Uterus (tissue), 4 donors: ENCODE results near the gene PANK3. TPM values are rescaled to one million over a fixed set of nuclear protein-coding genes. Genes with fewer than 3 reads are reported as not detected.
"Not testable (repeated sequence)": the region's sequence is repeated elsewhere in the genome, so short reads cannot be mapped to it uniquely, and the experiment has no call there.

Source experiments
- DNase-seq, 2 donors: peaks; one replicate each; pipeline ENCODE4 v3.0.0-alpha.2; 2019 to 2020
- H3K27ac ChIP-seq, 2 donors: fragments of 200-600 bp; sonication (generic); 1 replicate in 1 of 2; 2 replicates in 1 of 2; pipeline ENCODE4 v1.5.1; 2016 to 2018
- H3K27me3 ChIP-seq, 2 donors: fragments of 200-600 bp; sonication (generic); one replicate each; pipeline ENCODE4 v1.5.1; 2018 to 2019; ENCODE audit warnings: control low read depth in 1 of 2
- H3K36me3 ChIP-seq, 2 donors: fragments of 200-600 bp; sonication (generic); one replicate each; pipeline ENCODE4 v1.5.1; 2019; ENCODE audit warnings: control low read depth in 1 of 2
- H3K4me1 ChIP-seq, 2 donors: fragments of 200-600 bp; sonication (generic); one replicate each; pipeline ENCODE4 v1.5.1; 2018 to 2019; ENCODE audit warnings: control low read depth in 1 of 2
- H3K4me3 ChIP-seq, 2 donors: fragments of 200-600 bp; sonication (generic); 1 replicate in 1 of 2; 2 replicates in 1 of 2; pipeline ENCODE4 v1.5.1; 2018 to 2019; ENCODE audit warnings: mild to moderate bottlenecking in 1 of 2
- H3K9me3 ChIP-seq, 2 donors: fragments of 200-600 bp; sonication (generic); one replicate each; pipeline ENCODE4 v1.5.1; 2019; ENCODE audit warnings: control low read depth in 1 of 2
- CTCF ChIP-seq, 4 experiments: fragments of 200-600 bp in 2 of 4; fragments of 450-650 bp in 2 of 4; sonication (generic) in 2 of 4; IDR thresholded peaks; one replicate each; pipeline ENCODE4 v1.5.1; 2016 to 2019; ENCODE audit warnings: antibody characterized with exemption in 4 of 4, mild to moderate bottlenecking in 2 of 4, moderate library complexity in 1 of 4
- POLR2A ChIP-seq, 2 donors: fragments of 450-650 bp; IDR thresholded peaks; one replicate each; pipeline ENCODE4 v1.6.1; 2016; ENCODE audit warnings: antibody characterized with exemption in 2 of 2, mild to moderate bottlenecking in 1 of 2, moderate library complexity in 1 of 2
- intact Hi-C: fragments of 100-400 bp; cut with DNase I; formaldehyde crosslinking; loops from one replicate; pipeline ENCODE4 v1.15.1; 2023; ENCODE audit warnings: low total_unique reads
- total RNA-seq, 4 donors: library from RNA; depleted of rRNA in 3 of 4; stranded (reverse); fragments of >200 nt in 3 of 4; gene quantifications; one replicate each; pipeline versions ENCODE4 v1.1.0 to v1.2.4, GENCODE V29; 2014 to 2023
- donor health status: DM: yes; HTN: yes; CAD: no.

Gene PANK3
- total RNA-seq, 4 donors from 2014 or later: 15.6 to 92.6 (median 32.2) TPM

GRCh38 chr5:168598639-168599038, 19.5 kb upstream of the PANK3 start:
- Histone ChIP-seq H3K27ac (no peak overlapping the region), H3K36me3 (no peaks in the 10 kb centered on the region), H3K9me3 (no peaks in the 10 kb centered on the region), H3K4me3 (no peak overlapping the region), H3K27me3 (no peaks in the 10 kb centered on the region), H3K4me1 (no peaks in the 10 kb centered on the region)
- DNase-seq: no peak
- TF ChIP-seq CTCF (IDR thresholded peaks at IDR 0.05) (no peak), POLR2A (IDR thresholded peaks at IDR 0.05) (no peak)
- intact Hi-C loops: no loop called here

GRCh38 chr5:168596927-168597326, 17.8 kb upstream of the PANK3 start:
- Histone ChIP-seq H3K27ac (no peak overlapping the region), H3K27me3 (no peaks in the 10 kb centered on the region), H3K4me1 (no peaks in the 10 kb centered on the region), H3K4me3 (no peak overlapping the region), H3K9me3 (no peaks in the 10 kb centered on the region), H3K36me3 (no peaks in the 10 kb centered on the region)
- TF ChIP-seq CTCF (IDR thresholded peaks at IDR 0.05) (no peak), POLR2A (IDR thresholded peaks at IDR 0.05) (no peak)
- DNase-seq: no peak
- intact Hi-C loops: no loop called here

GRCh38 chr5:168596122-168596521, 17.0 kb upstream of the PANK3 start:
- H3K27me3 ChIP-seq, H3K36me3 ChIP-seq, H3K4me1 ChIP-seq, H3K27ac ChIP-seq, H3K9me3 ChIP-seq, H3K4me3 ChIP-seq, intact Hi-C loops, DNase-seq: not testable (repeated sequence)

GRCh38 chr5:168592014-168592368, 12.8 kb upstream of the PANK3 start:
- Histone ChIP-seq H3K9me3 (no peaks in the 10 kb centered on the region), H3K36me3 (no peaks in the 10 kb centered on the region), H3K27me3 (no peaks in the 10 kb centered on the region), H3K4me1 (no peaks in the 10 kb centered on the region), H3K4me3 (no peak overlapping the region), H3K27ac (no peak overlapping the region)
- intact Hi-C loops: no loop called here
- DNase-seq: no peak
- no peak for TF ChIP-seq CTCF (IDR thresholded peaks at IDR 0.05)
- no peak for TF ChIP-seq POLR2A (IDR thresholded peaks at IDR 0.05)

GRCh38 chr5:168591302-168592013, 12.3 kb upstream of the PANK3 start:
- Histone ChIP-seq H3K27ac (no peak overlapping the region), H3K9me3 (no peaks in the 10 kb centered on the region), H3K4me1 (no peaks in the 10 kb centered on the region), H3K4me3 (no peak overlapping the region), H3K27me3 (no peaks in the 10 kb centered on the region), H3K36me3 (no peaks in the 10 kb centered on the region)
- intact Hi-C loops: no loop called here
- DNase-seq: no peak
- TF ChIP-seq POLR2A (IDR thresholded peaks at IDR 0.05) (no peak), CTCF (IDR thresholded peaks at IDR 0.05) (no peak)

- intact Hi-C loops: no loop called here
- Histone ChIP-seq H3K27me3 (no peaks in the 10 kb centered on the region), H3K27ac (no peak overlapping the region), H3K36me3 (no peaks in the 10 kb centered on the region), H3K4me3 (no peak overlapping the region), H3K4me1 (no peaks in the 10 kb centered on the region), H3K9me3 (no peaks in the 10 kb centered on the region)
- TF ChIP-seq CTCF (IDR thresholded peaks at IDR 0.05) (no peak), POLR2A (IDR thresholded peaks at IDR 0.05) (no peak)
- DNase-seq: no peak
Measured at GRCh38 chr5:168590666-168591065, 11.5 kb upstream of the PANK3 start.
